GM12874 (cell line): ENCODE data around the gene SUGP2.

Experiments
- TF ChIP-seq, protein P1 (sequence below): IDR thresholded peaks from 2 replicates; pipeline ENCODE4 v1.5.1; 2011; ENCODE audit warnings: low read depth, mild to moderate bottlenecking, control low read depth, low read length, moderate library complexity; ENCODE audit not compliant: insufficient read depth

Gene SUGP2

DNA sequence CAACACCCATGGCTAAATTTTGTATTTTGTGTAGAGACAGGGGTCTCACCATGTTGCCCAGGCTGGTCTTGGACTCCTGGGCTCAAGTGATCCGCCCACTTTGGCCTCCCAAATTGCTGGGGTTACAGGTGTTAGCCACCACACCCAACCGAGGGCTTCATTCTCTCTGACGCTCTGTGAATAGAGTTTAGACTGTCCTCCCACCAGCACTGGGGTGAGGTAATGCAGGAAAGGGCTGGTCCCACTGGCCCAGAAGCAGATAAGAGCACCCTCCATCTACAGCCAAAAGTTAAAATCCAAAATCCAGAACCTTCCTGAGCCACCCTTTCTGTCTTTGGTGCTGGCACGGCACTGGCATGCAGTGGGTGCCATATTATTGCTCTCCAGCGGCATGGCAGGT lies 60.5 kb downstream of the SUGP2 start:
- TF ChIP-seq, protein P1, sequence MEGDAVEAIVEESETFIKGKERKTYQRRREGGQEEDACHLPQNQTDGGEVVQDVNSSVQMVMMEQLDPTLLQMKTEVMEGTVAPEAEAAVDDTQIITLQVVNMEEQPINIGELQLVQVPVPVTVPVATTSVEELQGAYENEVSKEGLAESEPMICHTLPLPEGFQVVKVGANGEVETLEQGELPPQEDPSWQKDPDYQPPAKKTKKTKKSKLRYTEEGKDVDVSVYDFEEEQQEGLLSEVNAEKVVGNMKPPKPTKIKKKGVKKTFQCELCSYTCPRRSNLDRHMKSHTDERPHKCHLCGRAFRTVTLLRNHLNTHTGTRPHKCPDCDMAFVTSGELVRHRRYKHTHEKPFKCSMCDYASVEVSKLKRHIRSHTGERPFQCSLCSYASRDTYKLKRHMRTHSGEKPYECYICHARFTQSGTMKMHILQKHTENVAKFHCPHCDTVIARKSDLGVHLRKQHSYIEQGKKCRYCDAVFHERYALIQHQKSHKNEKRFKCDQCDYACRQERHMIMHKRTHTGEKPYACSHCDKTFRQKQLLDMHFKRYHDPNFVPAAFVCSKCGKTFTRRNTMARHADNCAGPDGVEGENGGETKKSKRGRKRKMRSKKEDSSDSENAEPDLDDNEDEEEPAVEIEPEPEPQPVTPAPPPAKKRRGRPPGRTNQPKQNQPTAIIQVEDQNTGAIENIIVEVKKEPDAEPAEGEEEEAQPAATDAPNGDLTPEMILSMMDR = no peak

DNA sequence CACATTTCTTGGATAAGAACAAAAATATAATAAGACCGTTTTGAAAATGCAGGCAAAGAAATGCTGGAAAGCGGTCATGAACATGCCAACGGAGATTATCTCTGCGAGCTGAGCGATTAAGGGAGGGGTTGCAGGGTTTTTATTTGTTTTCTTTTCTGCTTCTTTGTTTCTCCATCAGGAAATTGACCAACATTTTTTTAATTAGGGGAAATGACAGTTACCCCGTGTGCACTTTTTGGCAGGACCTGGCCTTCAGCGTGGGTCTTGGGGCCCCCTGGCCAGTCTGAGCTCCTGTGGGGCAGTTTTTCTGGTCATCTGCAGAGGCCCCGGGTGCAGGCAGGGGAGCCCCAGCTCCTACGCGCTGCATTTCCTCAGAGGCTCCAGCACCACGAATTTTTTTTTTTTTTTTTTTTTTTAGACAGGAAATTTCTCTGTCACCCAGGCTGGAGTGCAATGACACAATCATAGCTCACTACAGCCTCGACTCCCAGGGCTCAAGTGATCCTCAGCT lies 61.0 kb downstream of the SUGP2 start:
- TF ChIP-seq, protein P1 = no peak

DNA sequence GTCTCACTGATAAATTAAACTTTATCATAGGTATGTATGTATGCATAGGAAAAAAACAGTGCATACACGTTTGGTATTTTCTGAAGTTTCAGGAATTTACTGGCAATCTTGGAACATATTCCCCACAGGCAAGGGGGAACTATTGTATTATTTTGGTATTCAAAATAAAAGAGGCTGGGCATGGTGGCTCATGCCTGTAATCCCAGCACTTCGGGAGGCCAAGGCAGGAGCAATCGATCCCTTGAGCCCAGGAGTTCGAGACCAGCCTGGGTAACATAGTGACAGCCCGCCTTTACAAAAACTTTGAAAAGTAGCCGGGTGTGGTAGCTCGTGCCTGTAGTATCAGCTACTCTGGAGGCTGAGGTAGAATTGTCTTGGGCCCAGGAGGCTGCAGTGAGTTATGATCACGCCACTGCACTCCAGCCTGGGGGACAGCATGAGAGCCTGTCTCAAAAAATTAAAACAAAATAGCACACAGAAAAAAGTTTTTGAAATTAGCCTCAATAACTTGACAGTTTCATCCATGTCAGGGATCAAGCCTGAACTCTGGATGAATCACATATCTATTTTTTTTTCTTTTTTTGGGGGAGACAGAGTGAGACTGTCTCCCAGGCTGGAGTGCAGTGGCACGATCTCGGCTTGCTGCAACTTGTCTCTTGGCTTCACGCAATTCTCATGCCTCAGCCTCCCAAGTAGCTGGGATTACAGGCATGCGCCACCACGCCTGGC lies 63.2 kb downstream of the SUGP2 start:
- TF ChIP-seq, protein P1 = no peak

DNA sequence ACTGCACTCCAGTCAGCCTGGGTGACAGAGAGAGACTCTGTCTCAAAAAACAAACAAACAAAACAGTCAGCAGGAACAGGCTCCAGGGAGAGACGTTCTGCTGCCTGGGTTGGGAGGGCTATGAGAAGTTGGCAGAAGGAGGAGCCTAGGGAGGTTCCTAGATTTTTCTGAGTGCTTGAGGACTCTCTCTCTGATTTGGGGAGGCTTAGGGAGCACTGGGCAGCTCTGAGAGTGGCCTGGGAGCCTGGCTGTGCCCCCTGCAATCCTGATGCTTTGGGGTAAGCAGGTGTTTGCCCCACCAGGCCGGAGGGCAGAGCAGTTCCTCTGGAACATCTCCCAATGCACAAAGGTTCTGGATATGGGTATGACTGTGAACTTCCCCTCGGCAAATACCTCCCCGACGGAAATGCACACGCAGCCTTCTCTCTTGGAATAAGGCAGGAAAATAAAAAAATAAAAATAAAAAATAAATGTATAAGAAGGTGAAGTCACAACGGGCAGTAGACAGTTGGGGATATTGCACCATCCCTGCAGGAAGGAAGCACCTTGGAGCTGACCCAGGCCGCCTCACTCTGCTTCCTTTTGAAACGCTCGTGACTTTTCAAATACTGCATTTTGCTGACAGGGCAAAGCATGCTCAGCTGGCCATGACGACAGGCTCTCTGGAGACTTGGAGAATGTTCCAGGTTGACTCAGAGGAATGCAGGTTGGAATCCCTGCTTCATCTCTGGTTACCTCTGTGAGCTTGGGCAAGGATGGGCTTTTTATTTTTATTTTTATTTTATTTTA lies 65.8 kb downstream of the SUGP2 start:
- TF ChIP-seq, protein P1 = no peak

DNA sequence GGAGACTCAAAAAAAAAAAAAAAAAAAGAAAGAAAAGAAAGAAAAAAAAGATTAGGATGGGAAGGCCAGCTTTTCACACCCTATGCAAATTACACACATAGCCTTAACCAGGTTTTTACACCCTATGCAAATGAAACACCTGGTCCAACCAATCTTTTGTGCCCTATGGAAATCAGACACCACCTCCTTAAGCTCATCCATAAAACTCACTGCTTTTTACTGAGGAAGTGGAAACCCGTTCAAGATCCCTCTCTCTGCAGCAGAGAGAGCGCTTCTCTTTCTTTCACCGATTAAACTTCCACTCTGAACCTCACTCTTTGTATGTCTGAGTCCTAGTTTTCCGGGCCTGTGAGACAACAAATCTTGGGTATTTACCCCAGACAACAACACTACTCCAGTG lies 67.0 kb downstream of the SUGP2 start:
- TF ChIP-seq, protein P1 = no peak

DNA sequence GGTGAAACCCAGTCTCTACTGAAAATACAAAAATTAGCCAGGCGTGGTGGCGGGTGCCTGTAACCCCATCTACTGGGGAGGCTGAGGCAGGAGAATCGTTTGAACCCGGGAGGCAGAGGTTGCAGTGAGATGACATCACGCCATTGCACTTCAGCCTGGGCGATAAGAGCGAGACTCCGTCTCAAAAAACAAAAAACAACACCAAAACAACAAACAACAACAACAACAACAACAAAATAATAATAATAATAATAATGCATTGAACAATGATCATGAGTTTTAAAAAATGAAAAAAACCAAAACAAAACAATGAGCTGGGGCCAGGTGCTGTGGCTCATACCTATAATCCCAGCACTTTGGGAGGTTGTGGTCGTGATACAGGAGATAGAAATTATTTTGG lies 69.2 kb downstream of the SUGP2 start:
- TF ChIP-seq, protein P1 = no peak

DNA sequence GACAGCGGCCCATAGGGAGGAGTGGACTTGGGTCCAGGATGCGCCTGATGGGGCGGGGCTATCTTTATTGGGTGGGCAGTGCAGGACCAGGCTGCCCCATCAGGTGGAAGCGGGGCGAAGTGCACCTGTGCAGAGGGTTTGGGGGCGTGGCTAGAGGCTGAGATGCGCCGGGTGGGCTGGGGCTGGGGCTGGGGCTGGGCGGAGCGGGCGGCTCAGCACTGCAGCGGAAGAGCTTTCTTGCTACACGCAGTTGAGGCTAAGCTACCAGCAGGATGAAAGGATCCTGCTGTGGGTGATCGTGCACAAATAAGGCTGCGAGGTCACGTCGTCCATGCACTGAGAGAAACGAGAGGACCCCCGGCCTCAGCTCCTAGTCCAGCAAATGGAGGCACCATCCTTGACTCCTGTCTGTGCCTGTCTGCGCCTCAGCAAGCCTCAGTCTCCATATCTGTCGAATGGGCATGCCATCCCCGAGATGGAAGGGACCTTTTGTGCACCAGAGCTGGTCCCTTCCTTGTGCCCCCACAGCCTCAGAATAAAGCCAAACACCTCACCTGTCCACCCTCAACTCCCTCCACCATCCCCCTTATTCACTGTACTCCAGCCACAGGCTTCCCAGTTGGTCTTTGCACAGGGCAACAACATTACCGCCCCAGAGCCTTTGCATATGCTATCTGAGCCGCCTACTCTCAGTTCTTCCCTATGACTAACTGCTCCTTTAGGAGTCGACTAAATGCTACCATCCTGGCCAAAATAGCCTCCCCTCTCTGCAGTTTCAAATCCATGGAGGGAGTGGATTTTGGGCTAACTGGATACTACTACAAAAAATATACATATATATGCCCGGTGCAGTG lies 71.3 kb downstream of the SUGP2 start:
- TF ChIP-seq, protein P1 = no peak
